Liver (tissue), 9 donors: Measurements from ENCODE around the gene RANBP1. TPM values are rescaled to one million over a fixed set of nuclear protein-coding genes. Genes with fewer than 3 reads are reported as not detected.

ENCODE experiments used
- DNase-seq: peaks from one replicate; pipeline ENCODE4 v3.0.0-alpha.2; 2017; ENCODE audit warnings: low spot score
- H3K27ac ChIP-seq, 2 donors: one replicate each; pipeline ENCODE4 v1.7.0; 2013; ENCODE audit warnings: inconsistent platforms in 2 of 2, low read length in 2 of 2, control low read depth in 1 of 2, low read depth in 1 of 2, mild to moderate bottlenecking in 1 of 2
- H3K27me3 ChIP-seq, 4 donors: one replicate each; pipeline versions ENCODE4 v1.6.1 to v1.7.0; 2013; ENCODE audit warnings: low read length in 3 of 4, inconsistent platforms in 1 of 4, mild to moderate bottlenecking in 1 of 4, moderate library complexity in 1 of 4; ENCODE audit not compliant: control insufficient read depth in 4 of 4, insufficient read depth in 4 of 4
- H3K36me3 ChIP-seq, 4 donors: one replicate each; pipeline versions ENCODE4 v1.6.1 to v1.7.0; 2013; ENCODE audit warnings: low read length in 3 of 4, mild to moderate bottlenecking in 3 of 4, low read depth in 1 of 4, moderate library complexity in 1 of 4; ENCODE audit not compliant: control insufficient read depth in 4 of 4, insufficient read depth in 3 of 4
- H3K4me1 ChIP-seq, 4 donors: one replicate each; pipeline versions ENCODE4 v1.6.1 to v1.7.0; 2013; ENCODE audit warnings: low read length in 3 of 4, mild to moderate bottlenecking in 3 of 4, moderate library complexity in 1 of 4; ENCODE audit not compliant: control insufficient read depth in 4 of 4, insufficient read depth in 4 of 4
- H3K4me3 ChIP-seq, 3 donors: one replicate each; pipeline versions ENCODE4 v1.6.1 to v1.7.0; 2013; ENCODE audit warnings: low read length in 3 of 3, control low read depth in 1 of 3, low read depth in 1 of 3, mild to moderate bottlenecking in 1 of 3
- H3K9ac ChIP-seq, 2 donors: one replicate each; pipeline ENCODE4 v1.7.0; 2013; ENCODE audit warnings: low read length in 2 of 2, mild to moderate bottlenecking in 2 of 2, moderate library complexity in 2 of 2, control low read depth in 1 of 2, low read depth in 1 of 2
- H3K9me3 ChIP-seq, 4 donors: one replicate each; pipeline versions ENCODE4 v1.6.1 to v1.7.0; 2013; ENCODE audit warnings: low read length in 3 of 4; ENCODE audit not compliant: control insufficient read depth in 4 of 4
- CTCF ChIP-seq: fragments of 150-350 bp; IDR thresholded peaks from 2 replicates; pipeline ENCODE4 v1.5.1; 2017; ENCODE audit warnings: improper control_type of control experiment, low read depth, low read length; ENCODE audit not compliant: missing input control
- FOXA1 ChIP-seq: IDR thresholded peaks from 2 replicates; pipeline ENCODE4 v1.6.1; 2016; ENCODE audit warnings: antibody characterized with exemption
- FOXA2 ChIP-seq: IDR thresholded peaks from 2 replicates; pipeline ENCODE4 v1.6.1; 2016; ENCODE audit warnings: antibody characterized with exemption
- GABPA ChIP-seq, 2 donors: IDR thresholded peaks in 1 of 2; conservative IDR thresholded peaks in 1 of 2; 2 replicates each; pipeline ENCODE4 v1.6.1; 2016; ENCODE audit warnings: antibody characterized with exemption in 2 of 2, mild to moderate bottlenecking in 1 of 2, moderate library complexity in 1 of 2
- HNF4A ChIP-seq, 2 donors: conservative IDR thresholded peaks; 2 replicates each; pipeline ENCODE4 v1.6.1; 2016; ENCODE audit warnings: antibody characterized with exemption in 2 of 2, mild to moderate bottlenecking in 2 of 2
- JUND ChIP-seq, 2 donors: IDR thresholded peaks; 2 replicates each; pipeline ENCODE4 v1.6.1; 2016; ENCODE audit warnings: antibody characterized with exemption in 2 of 2
- MAX ChIP-seq: IDR thresholded peaks from 2 replicates; pipeline ENCODE4 v1.6.1; 2016; ENCODE audit warnings: antibody characterized with exemption
- NR2F2 ChIP-seq: IDR thresholded peaks from 2 replicates; pipeline ENCODE4 v1.6.1; 2016; ENCODE audit warnings: antibody characterized with exemption
- TAF1 ChIP-seq: conservative IDR thresholded peaks from 2 replicates; pipeline ENCODE4 v1.6.1; 2016; ENCODE audit warnings: antibody characterized with exemption, mild to moderate bottlenecking
- YY1 ChIP-seq: IDR thresholded peaks from 2 replicates; pipeline ENCODE4 v1.6.1; 2016; ENCODE audit warnings: antibody characterized with exemption, mild to moderate bottlenecking
- WGBS: extraction: QIAGEN DNeasy Blood & Tissue Kit; methylation state at CpG from one replicate; pipeline ENCODE4 v1.1.7; 2013; 5-methylcytosine and 5-hydroxymethylcytosine counted together
- polyA plus RNA-seq, 2 donors: library from polyadenylated mRNA; stranded (reverse) in 1 of 2; unstranded in 1 of 2; fragments of 200-250 nt in 1 of 2; fragments of >200 nt in 1 of 2; fragmentation: Nextera tagmentation in 1 of 2; extraction: Ambion mirVana in 1 of 2; gene quantifications; one replicate each; pipeline versions ENCODE4 v1.2.1 to v1.2.3, GENCODE V29; 2013 to 2015
- total RNA-seq, 2 donors: library from RNA; depleted of rRNA; stranded (reverse); fragments of >200 nt; gene quantifications; one replicate each; pipeline ENCODE4 v1.2.3, GENCODE V29; 2014
- TF ChIP-seq, protein P1 (sequence below): IDR thresholded peaks from 2 replicates; pipeline ENCODE4 v1.6.1; 2016; ENCODE audit warnings: antibody characterized with exemption, mild to moderate bottlenecking
- TF ChIP-seq, protein P2 (sequence below): IDR thresholded peaks from 2 replicates; pipeline ENCODE4 v1.6.1; 2016; ENCODE audit warnings: antibody characterized with exemption
- donor health status: healthy.
- donor health status: healthy.
- donor health status: healthy.
- donor health status: healthy.
- donor health status: healthy.

Gene RANBP1
- total and polyA plus RNA-seq, 4 donors: 62.3 to 102 (median 87.8) TPM

DNA sequence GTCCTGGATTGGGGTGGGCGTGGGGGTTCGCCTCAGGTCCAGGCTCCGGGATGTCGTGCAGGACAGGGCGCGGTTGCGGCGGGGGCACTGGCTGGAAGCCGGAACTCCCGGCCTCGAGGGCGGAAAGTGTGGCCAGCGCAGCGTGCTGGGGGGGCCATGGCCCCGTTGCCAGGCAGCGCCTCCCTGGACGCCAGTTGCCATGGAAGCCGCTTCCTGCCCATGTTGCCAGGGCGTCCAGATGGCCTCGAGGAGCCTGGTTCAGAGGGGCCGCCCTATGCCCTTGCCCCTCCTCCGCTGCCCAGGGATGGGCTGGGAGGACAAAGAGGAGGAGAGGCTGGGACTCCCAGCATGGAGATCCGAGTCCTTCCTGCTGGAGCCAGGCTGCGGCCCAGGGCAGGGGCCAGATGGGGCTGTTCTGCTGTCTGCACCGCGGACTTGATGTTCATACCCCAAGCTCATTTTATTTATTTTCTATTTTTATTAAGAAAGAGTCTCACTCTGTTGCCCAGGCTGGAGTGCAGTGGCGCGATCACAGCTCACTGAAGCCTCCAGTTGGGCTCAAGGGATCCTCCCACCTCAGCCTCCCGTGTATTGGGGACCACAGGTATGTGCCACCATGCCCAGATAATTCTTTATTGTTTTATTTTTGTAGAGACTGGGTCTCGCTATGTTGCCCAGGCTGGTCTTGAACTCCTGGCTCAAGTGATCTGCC is 39.6 kb downstream of the RANBP1 start (continued):
- no peak for TF ChIP-seq CTCF
- no peak for TF ChIP-seq TAF1

- Histone ChIP-seq H3K4me3 (no peak overlapping the region), H3K27me3 (no peaks in the 10 kb centered on the region), H3K9ac (no peak overlapping the region), H3K36me3 (no peaks in the 10 kb centered on the region), H3K9me3 (no peaks in the 10 kb centered on the region), H3K4me1 (no peaks in the 10 kb centered on the region), H3K27ac (no peak overlapping the region)
- WGBS: 63% methylated on average over 7 of the region's 7 CpGs
- DNase-seq: no peak
- TF ChIP-seq TAF1 (no peak), MAX (no peak), YY1 (no peak), JUND (IDR thresholded peaks at IDR 0.05) (no peak), FOXA2 (no peak), HNF4A (conservative IDR thresholded peaks at IDR 0.05) (no peak), NR2F2 (no peak), GABPA (IDR thresholded peaks at IDR 0.05 in 1 of 2, conservative IDR thresholded peaks at IDR 0.05 in 1 of 2) (no peak), FOXA1 (no peak), CTCF (no peak)
- TF ChIP-seq, protein P1, sequence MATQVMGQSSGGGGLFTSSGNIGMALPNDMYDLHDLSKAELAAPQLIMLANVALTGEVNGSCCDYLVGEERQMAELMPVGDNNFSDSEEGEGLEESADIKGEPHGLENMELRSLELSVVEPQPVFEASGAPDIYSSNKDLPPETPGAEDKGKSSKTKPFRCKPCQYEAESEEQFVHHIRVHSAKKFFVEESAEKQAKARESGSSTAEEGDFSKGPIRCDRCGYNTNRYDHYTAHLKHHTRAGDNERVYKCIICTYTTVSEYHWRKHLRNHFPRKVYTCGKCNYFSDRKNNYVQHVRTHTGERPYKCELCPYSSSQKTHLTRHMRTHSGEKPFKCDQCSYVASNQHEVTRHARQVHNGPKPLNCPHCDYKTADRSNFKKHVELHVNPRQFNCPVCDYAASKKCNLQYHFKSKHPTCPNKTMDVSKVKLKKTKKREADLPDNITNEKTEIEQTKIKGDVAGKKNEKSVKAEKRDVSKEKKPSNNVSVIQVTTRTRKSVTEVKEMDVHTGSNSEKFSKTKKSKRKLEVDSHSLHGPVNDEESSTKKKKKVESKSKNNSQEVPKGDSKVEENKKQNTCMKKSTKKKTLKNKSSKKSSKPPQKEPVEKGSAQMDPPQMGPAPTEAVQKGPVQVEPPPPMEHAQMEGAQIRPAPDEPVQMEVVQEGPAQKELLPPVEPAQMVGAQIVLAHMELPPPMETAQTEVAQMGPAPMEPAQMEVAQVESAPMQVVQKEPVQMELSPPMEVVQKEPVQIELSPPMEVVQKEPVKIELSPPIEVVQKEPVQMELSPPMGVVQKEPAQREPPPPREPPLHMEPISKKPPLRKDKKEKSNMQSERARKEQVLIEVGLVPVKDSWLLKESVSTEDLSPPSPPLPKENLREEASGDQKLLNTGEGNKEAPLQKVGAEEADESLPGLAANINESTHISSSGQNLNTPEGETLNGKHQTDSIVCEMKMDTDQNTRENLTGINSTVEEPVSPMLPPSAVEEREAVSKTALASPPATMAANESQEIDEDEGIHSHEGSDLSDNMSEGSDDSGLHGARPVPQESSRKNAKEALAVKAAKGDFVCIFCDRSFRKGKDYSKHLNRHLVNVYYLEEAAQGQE: no peak
- TF ChIP-seq, protein P2, sequence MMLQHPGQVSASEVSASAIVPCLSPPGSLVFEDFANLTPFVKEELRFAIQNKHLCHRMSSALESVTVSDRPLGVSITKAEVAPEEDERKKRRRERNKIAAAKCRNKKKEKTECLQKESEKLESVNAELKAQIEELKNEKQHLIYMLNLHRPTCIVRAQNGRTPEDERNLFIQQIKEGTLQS: no peak
These were observed 40.1 kb downstream of the RANBP1 start for GRCh38 chr22:20156042-20156389.
